ENCODE measurements around the gene BSND.

GRCh38 chr1:54989968-54990810 lies 8.5 kb upstream of the BSND start:
- TF ChIP-seq CTCF (IDR thresholded peaks at IDR 0.05; ENCODE audit: poor library complexity) (no peak), EZH2 (IDR thresholded peaks at IDR 0.05; ENCODE audit: borderline replicate concordance) (no peak), EZH2phosphoT487 (IDR thresholded peaks at IDR 0.05; ENCODE audit: low read depth, severe bottlenecking, unreplicated experiment) (no peak)
